ENCODE results near the gene TRPM3.

Gene TRPM3

DNA sequence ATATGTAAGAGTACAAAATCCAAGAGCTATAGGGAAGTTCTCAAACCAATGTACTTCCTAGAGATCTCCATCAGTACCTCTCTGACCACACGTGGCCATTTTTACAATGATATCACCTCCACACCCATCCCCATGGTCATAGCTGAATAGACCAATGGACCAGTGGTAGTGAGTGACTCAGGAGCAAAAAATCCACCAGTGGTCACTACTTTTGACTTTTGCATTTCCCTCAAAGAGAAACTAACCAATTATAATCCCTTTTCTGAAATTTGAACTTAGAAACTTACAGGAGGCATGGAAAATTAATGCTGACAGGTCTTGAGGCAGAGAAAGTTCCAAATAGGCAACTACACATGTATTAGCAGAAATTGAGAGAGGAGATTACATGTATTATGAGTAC, 238.4 kb downstream of the TRPM3 start:
- DNase-seq = no peak

DNA sequence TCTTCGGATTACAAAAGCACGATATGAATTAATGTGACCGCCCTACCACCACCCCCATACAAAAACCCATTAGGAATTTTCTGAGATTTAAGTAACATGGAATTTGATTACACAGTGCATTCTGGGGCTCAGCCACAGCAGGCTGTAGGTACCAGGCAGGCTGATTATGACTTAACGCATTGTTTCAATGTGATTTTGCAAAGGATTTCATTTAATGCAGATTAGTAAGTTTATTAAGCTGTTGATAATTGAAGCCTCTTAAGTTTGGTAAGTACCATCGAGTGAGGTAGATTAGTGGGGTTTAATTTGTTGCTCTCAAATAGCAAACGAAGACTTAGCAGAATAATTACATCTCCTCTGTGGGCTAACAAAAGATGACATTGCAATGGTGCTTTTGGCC, 240.1 kb downstream of the TRPM3 start:
- no peak for DNase-seq

DNA sequence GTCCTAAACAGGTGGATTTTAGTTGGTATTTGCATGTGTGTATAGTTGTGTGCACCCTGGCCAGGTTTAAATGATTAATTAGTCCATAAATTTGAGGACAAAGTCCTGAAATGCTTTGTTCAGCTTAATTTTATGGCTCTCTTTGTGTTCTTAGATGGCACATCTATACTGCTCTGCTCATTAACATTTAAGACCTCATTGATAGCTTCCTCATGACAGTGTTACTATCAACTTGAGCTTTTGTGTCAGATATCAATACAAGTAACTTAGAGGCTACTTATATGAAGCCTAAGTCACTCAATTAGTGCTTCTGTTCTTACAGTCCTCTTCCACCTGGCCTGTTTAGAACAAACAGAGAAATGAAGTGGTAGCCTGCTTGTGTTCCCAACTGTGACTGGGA, 240.9 kb downstream of the TRPM3 start:
- DNase-seq = no peak

DNA sequence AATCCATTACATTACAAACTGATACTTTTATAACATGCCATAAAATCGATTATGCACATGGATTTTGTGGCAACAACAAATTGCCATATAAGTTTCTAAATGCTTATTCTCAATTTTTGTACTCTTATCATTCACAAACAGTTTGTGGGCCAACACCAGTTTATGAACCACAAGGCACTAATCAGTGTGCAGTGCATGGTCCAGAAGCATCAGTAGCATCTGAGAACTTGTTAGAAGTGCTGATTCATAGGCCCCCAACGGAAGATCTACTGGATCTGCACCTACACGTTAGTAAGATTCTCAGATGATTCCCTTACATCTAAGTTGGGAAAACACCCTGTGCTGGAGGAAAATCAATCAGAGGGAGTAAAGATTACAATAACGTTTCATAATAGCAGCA, 242.8 kb downstream of the TRPM3 start:
- no peak for DNase-seq

DNA sequence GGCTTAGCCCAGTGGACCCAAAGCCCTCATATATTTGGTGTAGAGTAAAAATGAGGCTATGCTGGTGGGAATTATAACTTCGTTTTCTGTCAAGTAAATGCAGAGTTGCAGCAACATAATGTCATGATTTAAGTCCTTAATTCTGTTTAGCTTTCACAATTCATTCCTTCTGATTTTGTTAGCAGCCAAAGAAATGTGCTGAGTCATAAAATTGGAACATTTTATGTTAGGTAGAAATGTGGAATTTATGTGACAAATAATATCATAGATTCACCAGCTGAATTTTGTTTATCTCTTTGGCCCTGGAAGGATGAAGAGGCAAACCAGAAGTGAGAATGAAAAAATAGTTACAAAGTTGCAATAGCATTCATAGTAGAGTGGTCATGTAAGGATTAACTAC, 247.0 kb downstream of the TRPM3 start:
- no peak for DNase-seq

DNA sequence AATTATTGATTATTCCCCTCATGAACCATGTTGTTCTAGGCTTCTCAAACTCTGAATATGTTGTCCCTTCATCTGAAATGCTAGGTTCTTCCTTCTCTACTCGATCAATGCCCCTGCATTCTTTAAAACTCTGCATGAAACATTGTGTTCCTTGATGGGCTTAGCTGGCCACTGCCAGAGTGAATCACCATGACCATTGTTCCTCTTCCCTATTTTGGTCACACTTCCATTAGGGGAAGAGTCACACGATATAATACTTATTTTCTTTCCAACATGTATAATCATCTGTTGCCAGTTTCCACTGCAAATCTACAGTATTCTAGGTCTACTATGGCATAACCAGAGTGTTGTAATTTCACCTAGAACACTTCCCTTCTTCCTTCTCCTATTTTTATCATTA, 247.9 kb downstream of the TRPM3 start:
- no peak for DNase-seq

DNA sequence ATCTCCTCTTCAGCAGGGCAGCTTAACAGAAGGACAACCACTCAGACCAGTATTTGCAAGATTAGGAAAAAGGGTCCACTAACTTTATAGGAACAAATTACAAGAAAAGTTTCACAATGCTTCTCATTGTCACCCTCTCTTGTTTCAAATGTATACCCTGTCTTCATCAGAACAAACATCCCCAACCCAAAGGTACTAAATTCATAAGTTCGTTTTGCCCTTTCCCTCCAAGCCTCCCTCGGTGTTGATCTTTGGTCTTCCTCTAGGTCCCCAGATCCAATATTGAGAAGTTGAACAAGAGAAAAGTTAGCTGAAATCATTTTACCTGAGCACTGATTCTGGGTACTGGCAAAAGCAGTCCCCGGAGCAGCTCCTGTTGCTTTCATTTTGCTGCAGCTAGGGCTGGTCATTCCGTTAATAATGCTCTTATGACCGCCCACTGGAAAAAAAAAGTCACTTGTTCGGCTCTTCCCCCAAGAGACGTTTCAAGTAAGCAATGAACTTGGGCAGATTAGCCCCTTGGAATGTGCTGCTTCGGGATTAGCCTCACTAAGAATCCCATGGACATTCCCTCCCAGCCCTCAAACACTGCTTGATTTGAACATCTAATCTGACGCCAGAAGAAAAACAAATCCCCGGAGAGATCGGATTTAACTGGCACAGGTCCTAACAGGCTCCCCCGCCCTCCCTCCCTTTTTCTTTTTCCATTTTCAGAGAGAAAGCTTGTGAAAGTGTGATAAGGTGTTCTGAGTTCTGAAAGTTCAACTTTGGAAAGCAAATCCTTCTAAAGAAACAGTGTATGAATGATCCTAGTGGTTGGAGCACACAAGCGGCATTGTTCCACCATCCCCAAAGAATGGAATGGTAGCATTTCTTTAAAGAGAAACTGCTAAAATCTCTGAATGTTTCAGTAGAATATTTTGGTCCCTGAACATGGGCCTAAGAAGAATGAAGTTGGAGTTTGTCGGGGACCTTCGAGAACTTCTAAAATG, 252.5 kb downstream of the TRPM3 start:
- DNase-seq = no peak

DNA sequence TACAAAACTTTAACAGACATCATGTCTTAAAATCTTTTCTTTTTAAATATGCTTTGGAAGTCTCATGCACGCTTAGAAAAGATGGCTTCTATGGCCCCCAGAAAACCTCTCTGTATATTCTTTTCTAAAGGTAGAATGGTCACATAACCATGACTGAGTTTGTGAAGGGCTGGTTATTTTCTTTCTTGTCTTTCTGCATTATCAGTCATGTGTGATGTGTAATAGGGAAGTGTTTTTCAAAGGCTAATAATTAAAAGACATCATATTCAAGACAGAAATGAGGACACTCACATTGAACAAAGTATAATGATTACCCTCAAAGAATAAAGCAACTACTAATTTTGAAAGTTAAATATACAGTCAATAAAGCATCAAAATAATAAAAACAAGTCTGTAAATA, 253.4 kb downstream of the TRPM3 start:
- DNase-seq = no peak

DNA sequence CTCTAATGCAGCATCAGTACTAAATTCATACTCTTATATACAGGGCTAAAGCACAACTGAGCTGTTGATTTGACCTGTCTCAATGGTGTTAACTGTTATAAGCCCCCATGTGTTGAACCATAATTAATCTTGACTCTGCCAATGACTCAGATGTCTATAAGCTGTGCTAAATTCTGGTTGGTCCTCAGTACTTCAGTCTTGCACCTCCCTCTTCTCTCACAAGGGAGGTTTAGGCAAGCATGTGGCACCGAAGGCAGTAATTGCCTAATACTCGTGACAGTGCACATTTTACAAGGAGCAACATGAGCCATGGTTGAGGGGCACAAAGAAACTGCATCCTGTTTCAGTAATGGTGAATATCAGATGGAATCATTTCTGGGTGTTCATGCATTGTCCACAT, 255.9 kb downstream of the TRPM3 start:
- DNase-seq = no peak

DNA sequence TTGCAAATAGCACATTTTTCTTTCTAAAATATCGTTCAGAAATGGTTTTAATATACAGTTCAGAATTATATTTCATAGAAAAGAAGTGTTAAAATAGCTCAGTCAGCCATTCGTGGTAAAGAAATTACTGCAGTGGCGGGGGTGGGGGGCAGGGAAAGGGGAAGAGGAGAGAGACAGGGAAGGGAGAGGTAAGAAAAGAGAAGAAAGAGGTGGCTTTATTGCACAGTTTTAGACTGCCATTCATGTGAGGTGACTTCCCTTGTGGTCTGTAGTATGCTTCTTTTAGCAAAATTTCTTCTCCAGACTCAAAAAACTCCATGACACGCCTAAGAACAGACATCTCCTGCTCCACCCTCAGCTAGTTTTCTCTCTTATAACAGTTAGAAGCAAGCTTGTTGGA, 259.6 kb downstream of the TRPM3 start:
- no peak for DNase-seq

DNA sequence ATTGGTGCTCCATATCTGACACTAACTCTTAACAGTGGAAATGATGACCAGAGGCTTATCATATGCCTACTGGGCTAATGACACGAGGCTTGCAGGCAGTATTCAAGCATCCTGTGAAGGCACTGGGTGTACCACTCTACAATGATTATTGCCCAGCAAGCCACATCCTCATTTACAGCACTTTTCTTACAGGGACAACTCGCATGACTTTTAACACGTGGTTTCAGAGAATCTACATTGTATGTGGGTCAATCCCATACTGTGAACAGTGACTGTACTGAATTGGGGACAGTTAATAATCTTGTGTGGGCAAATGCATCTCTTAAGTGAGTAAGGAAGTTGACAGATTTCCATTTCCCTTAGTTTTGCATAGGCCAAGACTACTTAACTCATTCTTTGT, 260.0 kb downstream of the TRPM3 start:
- DNase-seq = no peak

DNA sequence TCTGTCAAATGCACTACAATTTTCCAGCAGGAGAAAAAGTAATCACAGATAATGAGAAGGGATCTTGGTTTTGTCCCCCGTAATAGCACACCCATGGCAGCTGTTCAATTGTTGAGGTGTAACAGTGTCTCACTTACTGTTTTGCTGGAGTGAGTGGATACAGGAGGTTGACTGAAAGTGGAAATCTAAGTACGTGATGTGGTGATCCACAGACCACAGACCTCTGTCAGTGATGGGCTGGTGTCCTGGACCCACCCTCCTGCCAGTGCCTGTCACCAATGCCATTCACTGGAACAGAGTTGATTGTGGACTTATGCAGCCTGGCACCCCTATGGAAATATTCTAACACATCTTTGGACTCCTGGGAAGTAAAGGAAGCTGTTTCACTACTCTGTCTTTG, 261.7 kb downstream of the TRPM3 start:
- DNase-seq = no peak

DNA sequence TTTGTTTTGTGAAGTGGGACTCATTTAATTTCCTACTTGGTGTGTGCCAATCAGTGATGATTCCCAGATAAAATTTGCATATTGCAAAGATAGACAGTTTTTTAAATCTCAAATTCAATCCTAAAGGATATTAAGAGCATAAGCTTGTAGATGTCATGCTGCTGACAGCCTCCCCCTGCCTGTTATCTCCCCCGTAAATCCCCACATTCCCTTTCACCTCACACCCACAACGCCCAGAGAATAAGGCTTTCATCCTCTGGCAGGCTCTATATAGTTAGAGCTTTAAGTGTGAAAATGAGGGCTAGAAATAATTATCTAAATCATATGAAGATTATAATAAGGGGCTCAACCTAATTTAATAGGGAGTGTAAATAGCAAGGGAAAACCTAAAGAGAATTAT, 265.0 kb downstream of the TRPM3 start:
- DNase-seq = no peak

DNA sequence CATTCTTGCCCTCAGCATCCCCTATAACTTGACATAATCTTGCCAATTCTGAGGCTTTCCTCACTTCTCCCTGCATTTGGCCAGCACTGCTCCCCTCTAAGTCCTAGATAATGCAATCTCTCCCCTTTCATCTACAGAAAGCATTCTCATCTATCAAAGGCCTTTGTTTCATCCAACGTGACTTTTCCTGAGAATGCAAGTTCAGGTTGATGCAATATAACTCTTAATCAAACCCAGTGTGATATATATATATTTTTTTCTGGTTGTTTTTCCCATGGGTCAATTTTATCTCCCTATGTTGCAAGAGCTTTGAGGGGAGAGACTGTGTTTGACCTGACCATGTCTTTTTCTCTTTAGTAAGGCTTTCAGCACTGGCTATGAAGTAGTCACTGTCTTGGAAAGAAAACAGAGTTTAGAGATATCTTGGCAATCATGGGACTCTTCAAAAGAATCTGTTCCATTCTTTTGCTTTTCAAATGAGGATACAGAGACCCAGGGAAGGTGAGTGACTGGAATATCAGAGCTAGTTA, 268.6 kb downstream of the TRPM3 start:
- no peak for DNase-seq

DNA sequence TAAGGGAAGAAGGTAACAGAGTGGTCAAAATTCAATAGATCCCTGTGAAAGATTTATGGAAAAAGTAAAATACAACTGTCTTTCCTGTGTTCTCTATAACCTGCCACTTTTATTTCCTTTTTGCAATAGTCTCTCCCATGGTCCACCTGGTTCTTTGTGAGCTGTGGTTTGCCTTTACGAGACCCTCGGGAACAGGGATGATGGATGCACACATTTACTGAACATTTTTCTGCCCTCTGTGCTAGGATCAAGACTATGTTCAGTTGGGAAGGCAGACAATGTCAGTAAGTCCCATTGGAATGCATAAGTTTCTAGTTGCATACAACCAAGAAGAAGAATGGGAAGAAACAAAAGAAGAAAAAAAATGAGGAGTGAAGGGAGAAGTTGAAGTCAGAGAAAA, 281.2 kb downstream of the TRPM3 start:
- no peak for DNase-seq

DNA sequence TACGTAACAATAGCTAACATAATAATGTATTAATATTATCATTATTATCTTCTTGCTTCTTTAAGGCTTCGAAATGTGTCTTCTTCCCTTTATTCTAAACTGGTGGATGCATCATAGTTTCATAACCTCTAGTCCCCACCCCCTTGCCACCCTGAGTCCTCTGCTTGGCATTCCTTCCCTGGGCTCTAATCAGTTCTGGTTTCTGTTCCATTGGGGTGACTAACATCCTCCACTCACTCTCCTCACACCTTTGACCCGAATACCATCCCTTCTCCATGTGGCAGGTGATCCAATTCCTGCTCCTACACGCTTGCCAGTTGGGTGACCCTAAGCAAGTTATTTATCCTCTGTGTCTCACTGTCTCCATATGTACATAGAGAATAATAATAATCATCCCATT, 286.1 kb downstream of the TRPM3 start:
- no peak for DNase-seq

DNA sequence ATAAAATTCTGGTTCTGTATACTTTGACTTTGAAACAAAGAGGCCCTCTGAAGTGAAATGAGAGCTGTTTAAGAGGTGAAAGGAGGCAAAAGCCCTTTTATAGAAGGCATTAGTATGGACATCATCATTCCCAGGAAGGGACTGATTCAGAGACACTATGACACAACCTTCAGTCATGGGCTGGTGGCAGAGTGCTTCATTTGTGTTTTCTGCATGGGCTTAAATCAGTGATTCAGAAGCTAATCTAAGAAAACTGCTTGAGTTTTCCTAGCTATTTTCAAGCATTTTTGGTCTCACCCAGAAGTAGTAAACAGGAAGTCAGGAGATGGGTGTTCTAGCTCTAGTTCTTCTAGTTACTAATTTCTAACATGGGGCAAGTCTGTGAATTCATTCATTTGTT, 288.9 kb downstream of the TRPM3 start:
- DNase-seq = no peak

DNA sequence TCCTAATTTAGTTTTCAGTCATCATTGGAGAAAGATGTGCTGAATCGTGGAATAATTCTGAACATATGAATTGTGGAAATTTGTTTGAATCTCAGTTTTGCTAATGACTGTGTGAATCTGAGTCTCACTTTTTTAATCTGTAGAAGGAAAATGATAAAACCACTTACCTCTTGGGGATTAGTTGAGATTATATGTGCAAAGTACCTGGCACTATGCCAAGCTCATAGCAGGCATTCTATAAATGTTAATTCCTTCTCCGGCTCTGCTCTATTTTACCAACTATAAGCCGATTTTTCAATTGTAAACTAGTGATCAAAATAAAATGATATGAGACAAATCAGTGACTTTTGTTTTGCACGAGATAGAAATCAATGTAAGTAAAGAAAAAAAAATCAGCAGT, 290.8 kb downstream of the TRPM3 start:
- no peak for DNase-seq

DNA sequence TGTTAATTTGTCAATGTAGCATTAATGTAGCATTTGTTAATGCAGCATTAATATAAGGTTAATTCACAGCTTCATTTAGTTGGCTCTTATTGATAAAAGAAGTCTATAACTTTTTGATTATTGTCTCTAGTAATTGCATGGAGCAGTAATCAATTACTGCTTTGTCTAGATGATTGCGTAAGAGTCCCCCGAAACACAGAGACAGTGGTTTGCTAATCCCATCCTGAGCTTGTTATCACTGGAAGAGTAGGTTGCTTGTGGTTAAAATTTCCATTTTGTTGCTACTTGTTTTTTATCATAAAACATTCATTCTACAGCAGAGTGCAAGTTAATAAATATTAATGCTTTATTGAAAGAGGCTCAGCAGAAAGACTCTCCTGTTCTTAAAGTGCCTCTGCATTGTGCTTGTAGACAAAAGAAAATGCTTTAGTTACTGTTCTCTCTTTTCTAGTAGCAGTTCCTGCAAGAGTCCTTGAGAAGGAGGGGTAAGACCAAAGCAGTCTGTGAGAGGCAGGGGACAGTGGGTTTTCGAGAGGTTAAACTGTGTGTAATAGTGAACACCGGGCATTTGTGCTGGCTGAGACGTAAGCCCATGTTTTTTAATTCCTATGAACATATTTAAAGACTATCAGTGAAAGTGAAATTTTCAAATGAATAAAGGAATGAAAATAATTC, 291.7 kb downstream of the TRPM3 start:
- DNase-seq = no peak

DNA sequence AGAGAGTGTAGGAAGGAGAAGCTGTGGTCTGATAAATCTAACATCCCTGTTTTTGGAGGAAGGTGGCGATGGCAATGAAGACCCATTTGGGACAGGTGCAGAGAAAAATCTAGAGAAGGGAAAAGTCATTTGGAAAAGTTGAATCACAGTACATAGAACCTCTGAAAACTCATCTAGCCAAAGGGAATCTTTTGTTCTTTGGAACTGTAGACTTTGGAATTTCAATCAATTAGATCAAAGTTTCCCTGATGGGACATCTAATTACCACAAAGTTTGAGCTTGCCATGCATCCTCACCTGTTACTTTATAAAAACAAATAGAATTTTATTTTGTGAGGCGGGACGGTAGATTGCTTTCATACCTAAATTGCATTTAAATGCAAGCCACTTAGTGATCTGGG, 294.9 kb downstream of the TRPM3 start:
- no peak for DNase-seq

DNA sequence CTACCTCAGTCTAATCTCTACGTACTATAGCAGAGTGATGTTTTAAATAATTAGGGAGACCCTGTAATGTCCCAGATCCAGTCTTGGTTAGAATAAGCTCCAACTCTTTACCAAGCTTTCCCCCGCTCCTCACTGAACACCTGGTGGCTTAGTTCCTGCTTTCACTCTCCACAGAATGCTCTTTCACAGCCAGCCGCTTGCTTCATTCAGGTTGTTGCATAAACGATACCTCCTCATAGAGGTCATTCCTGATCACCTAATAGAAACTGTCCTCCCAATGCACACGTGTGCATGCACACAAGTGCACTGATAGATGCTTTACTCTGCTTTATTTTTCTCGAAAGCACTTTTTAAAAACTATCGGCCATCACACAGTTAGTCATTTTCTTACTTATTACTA, 298.1 kb downstream of the TRPM3 start:
- no peak for DNase-seq

DNA sequence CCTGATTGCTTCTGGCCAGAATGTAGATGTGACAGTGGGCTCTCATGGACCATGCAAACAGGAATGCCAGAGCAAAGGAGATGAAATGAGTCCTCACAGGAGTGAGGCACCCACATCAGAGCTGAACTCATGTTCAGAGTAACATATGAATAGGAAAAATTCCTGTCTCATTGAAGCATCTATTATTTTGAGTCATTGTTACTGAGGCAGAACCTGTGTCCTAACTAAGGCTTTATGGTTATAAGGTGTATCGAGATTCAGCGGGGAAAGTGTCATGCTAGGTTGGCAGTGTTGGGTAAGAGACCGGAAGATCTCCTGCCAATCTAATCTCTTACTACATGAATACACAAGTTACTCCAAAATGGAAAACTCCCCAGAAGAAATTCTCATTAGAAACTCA, 304.1 kb downstream of the TRPM3 start:
- DNase-seq = no peak

DNA sequence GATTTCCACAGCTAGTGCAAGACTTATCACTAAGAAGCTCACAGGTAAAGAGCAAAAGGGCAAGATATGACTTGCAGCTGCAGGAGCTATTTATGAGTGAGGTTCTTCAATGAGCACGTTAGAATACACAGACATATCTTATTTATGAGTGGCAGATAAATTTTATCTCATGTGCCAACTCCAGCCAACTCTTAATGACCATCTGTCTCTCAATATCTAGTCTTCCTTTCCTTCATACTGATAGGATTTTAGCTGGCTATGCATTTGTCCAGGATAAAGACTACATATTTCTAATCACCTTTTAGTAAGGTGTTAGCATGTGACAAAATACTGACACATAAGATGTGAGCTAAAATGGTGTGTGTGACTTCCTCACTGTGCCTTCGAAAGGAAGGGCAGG, 304.5 kb downstream of the TRPM3 start:
- no peak for DNase-seq

DNA sequence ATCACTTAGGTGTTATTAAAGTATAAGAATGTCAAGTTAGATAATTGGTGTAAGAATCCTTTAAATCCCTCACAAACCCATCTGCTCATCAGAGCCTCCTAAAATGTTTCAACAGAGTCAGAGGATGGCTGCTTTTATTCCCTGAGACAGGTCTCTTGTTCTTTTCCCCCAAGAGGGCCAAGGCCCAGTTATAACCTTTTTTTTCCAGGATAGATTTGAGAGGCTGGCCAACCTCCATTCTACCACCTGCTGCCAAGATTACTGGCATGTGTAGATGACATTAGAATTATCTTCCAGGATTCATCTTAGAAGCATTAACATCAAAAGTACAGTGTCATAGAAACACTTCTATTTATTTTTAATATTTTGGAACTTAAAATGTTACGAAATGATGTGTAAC, 305.1 kb downstream of the TRPM3 start:
- DNase-seq = no peak

All from effector CD8-positive, alpha-beta T cell (primary cell).